DOHH2 (cell line): ENCODE measurements around the gene ZMYND8.

Experiments used
- EZH2phosphoT487 ChIP-seq: fragments of 200-600 bp; sonication (generic); IDR thresholded peaks from 2 replicates; pipeline ENCODE4 v1.6.1; 2017; ENCODE audit warnings: borderline replicate concordance, mild to moderate bottlenecking, antibody characterized with exemption, low read length, moderate library complexity, mixed read lengths
- TF ChIP-seq, protein P1 (sequence below): fragments of 200-600 bp; sonication (generic); IDR thresholded peaks from one replicate; pipeline ENCODE4 v1.5.1; 2014; ENCODE audit warnings: antibody characterized with exemption, mild to moderate bottlenecking, low read depth, low read length; ENCODE audit not compliant: poor library complexity, severe bottlenecking

DNA sequence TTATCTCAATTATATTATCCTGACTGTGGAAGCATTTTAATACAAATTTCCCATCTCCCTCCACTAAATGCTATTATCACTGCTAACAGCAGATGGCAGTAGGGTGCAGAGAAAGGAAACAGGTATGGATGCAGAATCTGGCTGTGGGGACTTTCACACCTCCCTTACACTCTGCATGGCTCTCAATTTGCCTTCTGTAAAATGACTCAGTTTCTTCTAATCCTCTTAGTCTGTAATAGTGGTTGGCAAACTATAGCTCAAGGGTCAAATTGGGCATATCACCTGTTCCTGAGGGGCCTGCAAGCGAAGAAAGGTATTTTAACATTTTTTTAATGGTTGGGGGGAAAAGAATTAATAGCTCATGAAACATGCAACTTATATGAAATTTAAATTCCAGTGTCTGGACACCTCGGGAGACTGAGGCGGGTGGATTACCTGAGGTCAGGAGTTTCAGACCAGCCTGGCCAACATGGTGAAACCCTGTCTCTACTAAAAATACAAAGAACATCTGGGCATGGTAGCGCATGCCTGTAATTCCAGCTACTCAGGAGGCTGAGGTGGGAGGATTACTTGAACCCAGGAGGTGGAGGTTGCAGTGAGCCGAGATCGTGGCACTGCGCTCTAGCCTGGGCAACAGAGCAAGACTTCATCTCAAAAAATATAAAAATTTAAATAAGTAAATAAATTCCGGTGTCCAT is 83.5 kb downstream of the ZMYND8 start:
- TF ChIP-seq, protein P1, sequence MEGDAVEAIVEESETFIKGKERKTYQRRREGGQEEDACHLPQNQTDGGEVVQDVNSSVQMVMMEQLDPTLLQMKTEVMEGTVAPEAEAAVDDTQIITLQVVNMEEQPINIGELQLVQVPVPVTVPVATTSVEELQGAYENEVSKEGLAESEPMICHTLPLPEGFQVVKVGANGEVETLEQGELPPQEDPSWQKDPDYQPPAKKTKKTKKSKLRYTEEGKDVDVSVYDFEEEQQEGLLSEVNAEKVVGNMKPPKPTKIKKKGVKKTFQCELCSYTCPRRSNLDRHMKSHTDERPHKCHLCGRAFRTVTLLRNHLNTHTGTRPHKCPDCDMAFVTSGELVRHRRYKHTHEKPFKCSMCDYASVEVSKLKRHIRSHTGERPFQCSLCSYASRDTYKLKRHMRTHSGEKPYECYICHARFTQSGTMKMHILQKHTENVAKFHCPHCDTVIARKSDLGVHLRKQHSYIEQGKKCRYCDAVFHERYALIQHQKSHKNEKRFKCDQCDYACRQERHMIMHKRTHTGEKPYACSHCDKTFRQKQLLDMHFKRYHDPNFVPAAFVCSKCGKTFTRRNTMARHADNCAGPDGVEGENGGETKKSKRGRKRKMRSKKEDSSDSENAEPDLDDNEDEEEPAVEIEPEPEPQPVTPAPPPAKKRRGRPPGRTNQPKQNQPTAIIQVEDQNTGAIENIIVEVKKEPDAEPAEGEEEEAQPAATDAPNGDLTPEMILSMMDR = peak; percentile 84
- TF ChIP-seq EZH2phosphoT487 = no peak
